ENCODE results near the gene SRGAP1. TPM values are rescaled to one million over a fixed set of nuclear protein-coding genes. Genes with fewer than 3 reads are reported as not detected.
"Not testable (repeated sequence)": the region's sequence is repeated elsewhere in the genome, so short reads cannot be mapped to it uniquely, and the experiment has no call there.

SRGAP1 gene
- total and polyA plus RNA-seq, 4 donors, result 13.9 to 17.3 (median 15.2) TPM

GRCh38 chr12:64142382-64142781 lies 297.9 kb downstream of the SRGAP1 start:
- DNase-seq (ENCODE audit: low read depth in 4 of 6, low spot score in 6 of 6), result no peak
- peaks cover 8% of the 10 kb centered on the region for H3K36me3 ChIP-seq (ENCODE audit: control insufficient read depth, insufficient read depth, low read length)
- WGBS (ENCODE audit: insufficient coverage), result 85% methylated on average over 7 of the region's 7 CpGs
- no peaks in the 10 kb centered on the region for H3K4me1 ChIP-seq (ENCODE audit: control insufficient read depth, insufficient read depth, low read length)
- no peaks in the 10 kb centered on the region for H3K9me3 ChIP-seq (ENCODE audit: control insufficient read depth, insufficient read depth, low read length)
- H3K27me3 ChIP-seq (ENCODE audit: control insufficient read depth, insufficient read depth, low read length), result no peaks in the 10 kb centered on the region
- H3K4me3 ChIP-seq (ENCODE audit: low read depth, low read length), result no peak overlapping the region
- no peak overlapping the region for H3K27ac ChIP-seq (ENCODE audit: low read depth, low read length)

DNA sequence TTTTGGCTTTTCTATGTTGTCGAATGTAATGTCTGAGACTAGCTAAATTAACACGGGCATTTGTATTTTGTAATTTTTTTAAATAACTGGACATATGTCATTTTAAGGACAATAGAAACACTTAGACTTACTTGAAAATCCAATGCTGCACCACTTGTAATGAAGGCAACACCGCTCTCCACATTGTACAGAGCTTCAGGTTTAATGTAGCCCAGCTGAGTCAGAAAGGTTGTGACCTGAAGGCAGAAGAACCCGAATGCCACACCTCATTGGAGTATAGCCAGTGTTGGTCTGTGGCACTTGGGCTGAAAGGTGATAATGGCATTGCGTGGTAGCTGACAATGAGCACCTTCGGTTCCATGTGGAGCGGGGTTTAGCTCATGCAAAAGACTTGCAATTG lies 298.3 kb downstream of the SRGAP1 start:
- no peak overlapping the region for H3K4me3 ChIP-seq (ENCODE audit: low read depth, low read length)
- H3K9me3 ChIP-seq (ENCODE audit: control insufficient read depth, insufficient read depth, low read length), result no peaks in the 10 kb centered on the region
- H3K36me3 ChIP-seq (ENCODE audit: control insufficient read depth, insufficient read depth, low read length), result peaks cover 8% of the 10 kb centered on the region
- no peak for DNase-seq (ENCODE audit: low read depth in 4 of 6, low spot score in 6 of 6)
- 93% methylated on average over 5 of the region's 7 CpGs for WGBS (ENCODE audit: insufficient coverage)
- no peaks in the 10 kb centered on the region for H3K4me1 ChIP-seq (ENCODE audit: control insufficient read depth, insufficient read depth, low read length)
- H3K27me3 ChIP-seq (ENCODE audit: control insufficient read depth, insufficient read depth, low read length), result no peaks in the 10 kb centered on the region
- H3K27ac ChIP-seq (ENCODE audit: low read depth, low read length), result no peak overlapping the region

DNA sequence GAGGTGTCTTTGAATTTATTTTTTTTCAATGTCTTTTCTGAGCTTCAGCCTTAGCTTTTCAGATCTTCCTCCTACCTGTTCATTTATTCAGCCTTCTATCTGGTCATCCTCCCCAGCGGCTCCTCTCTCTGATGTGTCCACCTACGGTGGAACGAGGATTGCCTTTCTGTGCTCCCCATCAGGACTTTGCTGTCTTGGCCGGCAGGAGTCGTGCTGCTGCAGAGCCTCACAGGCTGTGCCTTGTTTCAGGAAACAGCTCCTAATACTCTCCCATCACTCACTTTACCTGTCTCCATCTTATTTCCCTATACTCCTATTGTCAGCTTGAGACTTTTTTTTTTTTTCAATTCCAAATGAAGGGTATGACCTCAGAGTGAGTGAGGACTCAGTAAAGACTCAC lies 300.7 kb downstream of the SRGAP1 start:
- Histone ChIP-seq H3K36me3 (ENCODE audit: control insufficient read depth, insufficient read depth, low read length) (peaks cover 8% of the 10 kb centered on the region), H3K27me3 (ENCODE audit: control insufficient read depth, insufficient read depth, low read length) (no peaks in the 10 kb centered on the region)

GRCh38 chr12:64147011-64147631 lies 302.6 kb downstream of the SRGAP1 start:
- H3K27ac ChIP-seq (ENCODE audit: low read depth, low read length), result no peak overlapping the region
- no peaks in the 10 kb centered on the region for H3K4me1 ChIP-seq (ENCODE audit: control insufficient read depth, insufficient read depth, low read length)
- H3K9me3 ChIP-seq (ENCODE audit: control insufficient read depth, insufficient read depth, low read length), result no peaks in the 10 kb centered on the region
- no peaks in the 10 kb centered on the region for H3K27me3 ChIP-seq (ENCODE audit: control insufficient read depth, insufficient read depth, low read length)
- 39% methylated on average over 12 of the region's 21 CpGs for WGBS (ENCODE audit: insufficient coverage)
- H3K36me3 ChIP-seq (ENCODE audit: control insufficient read depth, insufficient read depth, low read length), result peaks cover 8% of the 10 kb centered on the region
- DNase-seq (ENCODE audit: low read depth in 4 of 6, low spot score in 6 of 6), result peak in 1 of 6 donors; percentile 50
- H3K4me3 ChIP-seq (ENCODE audit: low read depth, low read length), result no peak overlapping the region

More for the DNA sequence above, 300.7 kb downstream of the SRGAP1 start:
- DNase-seq (ENCODE audit: low read depth in 4 of 6, low spot score in 6 of 6), result no peak
- Histone ChIP-seq H3K4me1 (ENCODE audit: control insufficient read depth, insufficient read depth, low read length) (no peaks in the 10 kb centered on the region), H3K9me3 (ENCODE audit: control insufficient read depth, insufficient read depth, low read length) (no peaks in the 10 kb centered on the region), H3K4me3 (ENCODE audit: low read depth, low read length) (no peak overlapping the region), H3K27ac (ENCODE audit: low read depth, low read length) (no peak overlapping the region)
- 89% methylated on average over 1 of the region's 5 CpGs for WGBS (ENCODE audit: insufficient coverage)

DNA sequence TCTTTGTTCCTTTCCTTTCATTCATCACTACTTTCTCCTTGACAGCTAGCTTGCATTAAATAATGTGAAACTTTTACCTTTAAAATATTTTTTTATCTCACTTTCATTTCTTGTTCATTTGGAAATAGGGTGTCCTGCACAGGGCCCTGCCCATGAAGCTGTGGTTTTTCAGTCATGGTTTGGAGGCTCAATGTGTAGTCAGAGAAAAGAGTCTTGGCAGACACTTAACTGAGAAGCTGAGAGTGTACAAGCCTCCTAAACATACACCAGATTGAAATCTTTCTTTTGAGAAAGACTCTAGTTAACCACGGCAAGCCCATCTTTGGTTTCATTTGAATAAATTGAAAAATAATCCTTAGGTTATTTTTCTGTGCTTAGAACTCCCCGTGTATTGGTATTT lies 303.4 kb downstream of the SRGAP1 start:
- no CpG with 5 or more reads among the region's 2 CpGs for WGBS (ENCODE audit: insufficient coverage)
- H3K4me3 ChIP-seq (ENCODE audit: low read depth, low read length), result no peak overlapping the region
- H3K27ac ChIP-seq (ENCODE audit: low read depth, low read length), result no peak overlapping the region
- peaks cover 4% of the 10 kb centered on the region for H3K36me3 ChIP-seq (ENCODE audit: control insufficient read depth, insufficient read depth, low read length)
- no peaks in the 10 kb centered on the region for H3K9me3 ChIP-seq (ENCODE audit: control insufficient read depth, insufficient read depth, low read length)
- H3K27me3 ChIP-seq (ENCODE audit: control insufficient read depth, insufficient read depth, low read length), result no peaks in the 10 kb centered on the region
- DNase-seq (ENCODE audit: low read depth in 4 of 6, low spot score in 6 of 6), result peak in 1 of 6 donors; percentile 49
- no peaks in the 10 kb centered on the region for H3K4me1 ChIP-seq (ENCODE audit: control insufficient read depth, insufficient read depth, low read length)

DNA sequence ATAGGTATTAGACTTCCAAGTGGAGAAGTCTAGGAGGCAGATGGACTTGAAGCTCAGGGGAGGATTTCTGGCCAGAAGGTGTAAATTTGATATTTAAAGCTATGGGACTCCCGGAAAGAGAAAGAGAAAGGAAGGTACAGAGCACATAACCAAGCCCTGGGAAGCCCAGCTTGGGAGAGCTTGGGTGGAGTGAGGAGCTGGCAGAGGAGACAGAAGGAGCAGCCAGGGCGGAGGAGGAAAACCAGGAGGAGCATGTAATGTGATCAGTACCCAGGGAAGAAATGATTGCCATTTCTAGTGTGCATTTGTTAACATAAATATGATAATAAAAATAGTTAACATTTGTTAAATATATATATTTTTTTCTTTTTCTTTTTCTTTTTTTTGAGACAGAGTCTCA lies 310.2 kb downstream of the SRGAP1 start:
- no peak overlapping the region for H3K27ac ChIP-seq (ENCODE audit: low read depth, low read length)
- H3K4me1 ChIP-seq (ENCODE audit: control insufficient read depth, insufficient read depth, low read length), result no peaks in the 10 kb centered on the region
- WGBS (ENCODE audit: insufficient coverage), result 89% methylated on average over 1 of the region's 2 CpGs
- no peak overlapping the region for H3K4me3 ChIP-seq (ENCODE audit: low read depth, low read length)
- no peaks in the 10 kb centered on the region for H3K36me3 ChIP-seq (ENCODE audit: control insufficient read depth, insufficient read depth, low read length)
- no peak for DNase-seq (ENCODE audit: low read depth in 4 of 6, low spot score in 6 of 6)
- H3K9me3 ChIP-seq (ENCODE audit: control insufficient read depth, insufficient read depth, low read length), result peaks cover 2% of the 10 kb centered on the region
- no peaks in the 10 kb centered on the region for H3K27me3 ChIP-seq (ENCODE audit: control insufficient read depth, insufficient read depth, low read length)

DNA sequence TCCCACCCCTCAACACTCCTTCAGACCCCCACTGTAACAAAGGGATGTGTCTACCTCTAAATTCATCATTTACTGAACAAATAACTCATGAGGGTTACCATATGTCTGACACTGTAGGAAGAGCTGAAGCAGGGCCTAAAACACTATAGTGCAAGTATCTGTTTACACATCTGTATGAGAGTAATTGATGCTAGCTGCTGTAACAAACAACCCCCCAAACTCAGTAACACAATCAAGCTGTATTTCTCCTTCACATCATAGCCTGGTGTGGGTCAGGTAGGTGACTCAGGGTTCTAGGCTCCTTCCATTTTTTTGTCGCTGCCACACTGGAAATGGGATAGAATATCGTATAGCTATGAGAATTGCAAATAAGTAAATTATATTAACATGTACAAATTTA lies 312.6 kb downstream of the SRGAP1 start:
- H3K36me3 ChIP-seq (ENCODE audit: control insufficient read depth, insufficient read depth, low read length), result no peaks in the 10 kb centered on the region
- H3K4me1 ChIP-seq (ENCODE audit: control insufficient read depth, insufficient read depth, low read length), result no peaks in the 10 kb centered on the region
- DNase-seq (ENCODE audit: low read depth in 4 of 6, low spot score in 6 of 6), result no peak
- H3K4me3 ChIP-seq (ENCODE audit: low read depth, low read length), result no peak overlapping the region
- WGBS (ENCODE audit: insufficient coverage), result no CpG with 5 or more reads among the region's 2 CpGs
- peaks cover 2% of the 10 kb centered on the region for H3K9me3 ChIP-seq (ENCODE audit: control insufficient read depth, insufficient read depth, low read length)
- no peak overlapping the region for H3K27ac ChIP-seq (ENCODE audit: low read depth, low read length)
- no peaks in the 10 kb centered on the region for H3K27me3 ChIP-seq (ENCODE audit: control insufficient read depth, insufficient read depth, low read length)

- H3K9me3 ChIP-seq (ENCODE audit: control insufficient read depth, insufficient read depth, low read length), result peaks cover 2% of the 10 kb centered on the region
- no peaks in the 10 kb centered on the region for H3K4me1 ChIP-seq (ENCODE audit: control insufficient read depth, insufficient read depth, low read length)
- no peak for DNase-seq (ENCODE audit: low read depth in 4 of 6, low spot score in 6 of 6)
- WGBS (ENCODE audit: insufficient coverage), result no CpG with 5 or more reads among the region's 2 CpGs
- no peaks in the 10 kb centered on the region for H3K36me3 ChIP-seq (ENCODE audit: control insufficient read depth, insufficient read depth, low read length)
- H3K27ac ChIP-seq (ENCODE audit: low read depth, low read length), result no peak overlapping the region
- no peak overlapping the region for H3K4me3 ChIP-seq (ENCODE audit: low read depth, low read length)
- no peaks in the 10 kb centered on the region for H3K27me3 ChIP-seq (ENCODE audit: control insufficient read depth, insufficient read depth, low read length)
Measured at GRCh38 chr12:64160021-64160710, 315.7 kb downstream of the SRGAP1 start.

- Histone ChIP-seq H3K9me3 (ENCODE audit: control insufficient read depth, insufficient read depth, low read length) (peaks cover 2% of the 10 kb centered on the region), H3K27ac (ENCODE audit: low read depth, low read length) (no peak overlapping the region), H3K4me1 (ENCODE audit: control insufficient read depth, insufficient read depth, low read length) (no peaks in the 10 kb centered on the region), H3K36me3 (ENCODE audit: control insufficient read depth, insufficient read depth, low read length) (no peaks in the 10 kb centered on the region), H3K4me3 (ENCODE audit: low read depth, low read length) (no peak overlapping the region), H3K27me3 (ENCODE audit: control insufficient read depth, insufficient read depth, low read length) (no peaks in the 10 kb centered on the region)
- WGBS (ENCODE audit: insufficient coverage), result no CpG with 5 or more reads among the region's 2 CpGs
- DNase-seq (ENCODE audit: low read depth in 4 of 6, low spot score in 6 of 6), result no peak
Measured at GRCh38 chr12:64160711-64161060, 316.2 kb downstream of the SRGAP1 start.

GRCh38 chr12:64166606-64167005 lies 322.1 kb downstream of the SRGAP1 start:
- not testable (repeated sequence) for H3K4me3 ChIP-seq (ENCODE audit: low read depth, low read length); H3K27ac ChIP-seq (ENCODE audit: low read depth, low read length); DNase-seq (ENCODE audit: low read depth in 4 of 6, low spot score in 6 of 6); H3K4me1 ChIP-seq (ENCODE audit: control insufficient read depth, insufficient read depth, low read length); H3K9me3 ChIP-seq (ENCODE audit: control insufficient read depth, insufficient read depth, low read length); H3K27me3 ChIP-seq (ENCODE audit: control insufficient read depth, insufficient read depth, low read length); H3K36me3 ChIP-seq (ENCODE audit: control insufficient read depth, insufficient read depth, low read length)
- WGBS (ENCODE audit: insufficient coverage), result 90% methylated on average over 3 of the region's 3 CpGs

Data from spinal cord (tissue), 10 donors.